Measurements from ENCODE around the gene TKFC.

Gene TKFC

GRCh38 chr11:61361741-61362541, 28.9 kb downstream of the TKFC start, which contains the start of the genes CYB561A3 and TMEM138:
Gene CYB561A3, minus strand, starts transcription at chr11:61361882. Its CDS starts 5,169 bp downstream, at chr11:61356713.
Gene TMEM138, plus strand, starts transcription at chr11:61362374. Its CDS starts 2,017 bp downstream, at chr11:61364391.
- Histone ChIP-seq H3K36me3 (ENCODE audit: control insufficient read depth in 2 of 2, insufficient read depth in 1 of 2, low read length in 2 of 2) (peaks cover 10 to 33% of the 10 kb centered on the region in 2 experiments; a peak in 2 of 3 replicates), H3K9me3 (ENCODE audit: control insufficient read depth, insufficient read depth, low read depth, low read length) (no peaks in the 10 kb centered on the region), H3K27ac (ENCODE audit: extremely low read depth, low read depth, low read length) (peak within 1 kb of the TSS; percentile 94), H3K4me3 (ENCODE audit: low read depth, low read length) (peak within 1 kb of the TSS; percentile 65), H3K4me1 (ENCODE audit: control insufficient read depth, insufficient read depth, low read length) (peaks cover 2% of the 10 kb centered on the region; the same call in 1 of the 2 replicates)
- ChIA-PET CTCF (interaction anchor here (0.5 to 9.6 kb wide), 8 partner anchors 9 to 388 kb away, joined by 3 to 69 read pairs (median 4); no protein-coding TSS in a partner anchor), POLR2A (interaction anchor here (0.6 to 4.6 kb wide), 27 partner anchors 9 to 448 kb away, joined by 3 to 56 read pairs (median 5); partner anchors contain the start of genes CPSF7, DDB1, SDHAF2 and TKFC)
- TF ChIP-seq ZNF843 (tag by site-specific recombination; IDR thresholded peaks at IDR 0.05), result 0 out of 2 replicates have a peak, but pooled peaks have one; percentile 23
- no peak for TF ChIP-seq ZNF449 (tag by site-specific recombination; IDR thresholded peaks at IDR 0.05)
- 0 out of 2 replicates have a peak, but pooled peaks have one; percentile 16 for TF ChIP-seq BCL11A (tag by site-specific recombination; IDR thresholded peaks at IDR 0.05; ENCODE audit: low read depth)
- no peak for TF ChIP-seq ZNF830 (tag by site-specific recombination; IDR thresholded peaks at IDR 0.05; ENCODE audit: low read depth)
- TF ChIP-seq ZNF248 (tag by site-specific recombination; IDR thresholded peaks at IDR 0.05), result no peak
- TF ChIP-seq ZNF571 (tag by site-specific recombination; IDR thresholded peaks at IDR 0.05), result no peak
- TF ChIP-seq MEIS1 (CRISPR knock-in tag; IDR thresholded peaks at IDR 0.05; ENCODE audit: borderline replicate concordance), result no peak
- TF ChIP-seq ZSCAN4 (tag by site-specific recombination; IDR thresholded peaks at IDR 0.05), result no peak
- no peak for TF ChIP-seq ZNF585B (tag by site-specific recombination; IDR thresholded peaks at IDR 0.05)
- TF ChIP-seq ZNF423 (tag by site-specific recombination; IDR thresholded peaks at IDR 0.05), result no peak
- peak; percentile 95 for TF ChIP-seq ZBTB48 (tag by site-specific recombination; IDR thresholded peaks at IDR 0.05)
- TF ChIP-seq ZNF768 (tag by site-specific recombination; IDR thresholded peaks at IDR 0.05), result no peak
- TF ChIP-seq ZNF560 (tag by site-specific recombination; IDR thresholded peaks at IDR 0.05; ENCODE audit: borderline replicate concordance), result no peak
- TF ChIP-seq GLIS2 (tag by site-specific recombination; IDR thresholded peaks at IDR 0.05), result peak; percentile 95
- no peak for TF ChIP-seq ZSCAN18 (tag by site-specific recombination; IDR thresholded peaks at IDR 0.05)
- no peak for TF ChIP-seq ZNF37A (tag by site-specific recombination; IDR thresholded peaks at IDR 0.05)
- TF ChIP-seq ZNF16 (tag by site-specific recombination; IDR thresholded peaks at IDR 0.05; ENCODE audit: low read depth), result no peak
- TF ChIP-seq ZNF266 (tag by site-specific recombination; IDR thresholded peaks at IDR 0.05; ENCODE audit: low read depth), result no peak
- peak; percentile 91 for TF ChIP-seq YY1 (tag by site-specific recombination; IDR thresholded peaks at IDR 0.05)
- no peak for TF ChIP-seq MZF1 (tag by site-specific recombination; IDR thresholded peaks at IDR 0.05; ENCODE audit: borderline replicate concordance)
- TF ChIP-seq ZNF274 (IDR thresholded peaks at IDR 0.05; ENCODE audit: low read length), result no peak
- no peak for TF ChIP-seq ZNF274 (tag by site-specific recombination; IDR thresholded peaks at IDR 0.05; ENCODE audit: borderline replicate concordance)
- no peak for TF ChIP-seq ZNF362 (tag by site-specific recombination; IDR thresholded peaks at IDR 0.05)
- TF ChIP-seq ZNF518A (tag by site-specific recombination; conservative IDR thresholded peaks at IDR 0.05; ENCODE audit: low read depth), result peak; percentile 79
- TF ChIP-seq KLF7 (tag by site-specific recombination; IDR thresholded peaks at IDR 0.05; ENCODE audit: borderline replicate concordance), result no peak
- no peak for TF ChIP-seq ZNF132 (tag by site-specific recombination; IDR thresholded peaks at IDR 0.05; ENCODE audit: borderline replicate concordance)
- TF ChIP-seq REPIN1 (tag by site-specific recombination; IDR thresholded peaks at IDR 0.05; ENCODE audit: low read depth), result 0 out of 2 replicates have a peak, but pooled peaks have one; percentile 24

All from HEK293 (cell line).